Gastroesophageal sphincter (tissue), 4 donors: ENCODE data around the gene HSD17B3. TPM values are rescaled to one million over a fixed set of nuclear protein-coding genes. Genes with fewer than 3 reads are reported as not detected.

ENCODE experiments used
- ATAC-seq: fragments of 150-250 bp; one replicate; pipeline ENCODE4 v1.9.1; 2016; ENCODE audit warnings: mild to moderate bottlenecking, moderate library complexity
- H3K27ac ChIP-seq, 4 donors: fragments of 200-600 bp; sonication (generic) in 3 of 4; 1 replicate in 3 of 4; 2 replicates in 1 of 4; pipeline ENCODE4 v1.5.1; 2016 to 2019
- H3K27me3 ChIP-seq: fragments of 200-600 bp; sonication (generic); one replicate; pipeline ENCODE4 v1.5.1; 2019
- H3K36me3 ChIP-seq, 2 donors: fragments of 200-600 bp; sonication (generic); one replicate each; pipeline ENCODE4 v1.5.1; 2019; ENCODE audit warnings: control low read depth in 1 of 2
- H3K4me1 ChIP-seq, 3 donors: fragments of 200-600 bp; sonication (generic); 1 replicate in 2 of 3; 2 replicates in 1 of 3; pipeline ENCODE4 v1.5.1; 2016 to 2019; ENCODE audit warnings: control low read depth in 2 of 3
- H3K4me3 ChIP-seq, 2 donors: fragments of 200-600 bp; sonication (generic); one replicate each; pipeline ENCODE4 v1.5.1; 2019; ENCODE audit warnings: mild to moderate bottlenecking in 1 of 2, moderate library complexity in 1 of 2
- H3K9me3 ChIP-seq, 3 donors: fragments of 200-600 bp; sonication (generic); one replicate each; pipeline ENCODE4 v1.5.1; 2017 to 2019; ENCODE audit warnings: control low read depth in 2 of 3
- EP300 ChIP-seq: sonication (generic); formaldehyde crosslinking; IDR thresholded peaks from one replicate; pipeline ENCODE4 v1.6.1; 2017; ENCODE audit warnings: antibody characterized with exemption, mild to moderate bottlenecking
- POLR2A ChIP-seq, 2 donors: fragments of 450-650 bp; IDR thresholded peaks; one replicate each; pipeline ENCODE4 v1.6.1; 2017; ENCODE audit warnings: antibody characterized with exemption in 2 of 2, mild to moderate bottlenecking in 2 of 2, moderate library complexity in 1 of 2
- POLR2AphosphoS5 ChIP-seq: sonication (generic); formaldehyde crosslinking; IDR thresholded peaks from one replicate; pipeline ENCODE4 v1.6.1; 2017; ENCODE audit warnings: antibody characterized with exemption
- WGBS, 2 donors: methylation state at CpG; one replicate each; pipeline ENCODE4 v1.1.5; 2018; ENCODE audit warnings: low coverage in 1 of 2; 5-methylcytosine and 5-hydroxymethylcytosine counted together
- small RNA-seq, 4 donors: library from RNA; depleted of rRNA; stranded (forward); fragments of <200 nt; gene quantifications; one replicate each; pipeline ENCODE3, GENCODE V24; 2016
- total RNA-seq, 4 donors: library from RNA; depleted of rRNA; stranded (reverse); fragments of >200 nt; gene quantifications; one replicate each; pipeline ENCODE4 v1.1.0, GENCODE V29; 2016
- TF ChIP-seq, protein P1 (sequence below), 4 experiments: fragments of 200-600 bp in 2 of 4; fragments of 450-650 bp in 2 of 4; sonication (generic) in 1 of 4; IDR thresholded peaks; one replicate each; pipeline ENCODE4 v1.5.1; 2017 to 2019; ENCODE audit warnings: antibody characterized with exemption in 4 of 4, mild to moderate bottlenecking in 2 of 4, moderate library complexity in 2 of 4

HSD17B3 gene
- total RNA-seq, 4 donors from 2014 or later, result 0.40 to 0.81 (median 0.78) TPM; not detected in 1

DNA sequence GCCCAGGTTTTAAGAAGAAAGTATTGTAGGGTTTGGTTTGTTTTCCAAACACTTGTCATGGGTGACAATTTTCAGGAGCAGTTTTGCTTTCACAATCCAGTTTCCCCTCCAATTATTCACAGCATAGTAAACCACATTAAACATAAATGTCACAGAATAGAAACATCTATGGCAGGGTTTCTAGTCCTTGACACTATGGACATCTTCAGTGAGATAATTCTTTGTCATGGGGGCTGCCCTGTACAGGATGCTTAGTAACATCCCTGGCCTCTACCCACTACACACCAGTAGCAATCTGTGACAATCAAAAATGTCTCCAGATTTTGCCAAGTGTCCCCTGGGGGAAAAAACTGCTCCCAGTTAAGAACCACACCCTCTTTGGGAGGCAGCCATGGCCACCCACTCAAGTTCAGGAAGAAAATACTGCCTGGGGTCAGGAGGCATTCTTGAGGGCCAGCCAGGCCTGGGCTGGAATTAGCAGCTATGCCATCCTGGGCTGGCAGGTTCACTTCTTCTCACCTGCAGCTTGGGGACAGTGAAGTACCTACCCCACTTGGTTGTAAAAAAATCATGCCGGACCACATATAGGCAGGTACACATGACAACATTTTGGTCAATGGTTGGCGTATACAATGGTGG, 116.3 kb downstream of the HSD17B3 start:
- Histone ChIP-seq H3K36me3 (no peaks in the 10 kb centered on the region), H3K9me3 (peaks cover 0 to 14% (median 0%) of the 10 kb centered on the region in 3 donors), H3K4me3 (no peak overlapping the region), H3K27me3 (no peaks in the 10 kb centered on the region), H3K27ac (no peak overlapping the region), H3K4me1 (peaks cover 0 to 18% (median 4%) of the 10 kb centered on the region in 3 donors)
- WGBS, 2 donors, result 100% methylated on average over 1 to 2 of the region's 2 CpGs
- no peak for TF ChIP-seq POLR2AphosphoS5
- TF ChIP-seq POLR2A (IDR thresholded peaks at IDR 0.05), result no peak
- TF ChIP-seq EP300, result no peak
- TF ChIP-seq, protein P1, sequence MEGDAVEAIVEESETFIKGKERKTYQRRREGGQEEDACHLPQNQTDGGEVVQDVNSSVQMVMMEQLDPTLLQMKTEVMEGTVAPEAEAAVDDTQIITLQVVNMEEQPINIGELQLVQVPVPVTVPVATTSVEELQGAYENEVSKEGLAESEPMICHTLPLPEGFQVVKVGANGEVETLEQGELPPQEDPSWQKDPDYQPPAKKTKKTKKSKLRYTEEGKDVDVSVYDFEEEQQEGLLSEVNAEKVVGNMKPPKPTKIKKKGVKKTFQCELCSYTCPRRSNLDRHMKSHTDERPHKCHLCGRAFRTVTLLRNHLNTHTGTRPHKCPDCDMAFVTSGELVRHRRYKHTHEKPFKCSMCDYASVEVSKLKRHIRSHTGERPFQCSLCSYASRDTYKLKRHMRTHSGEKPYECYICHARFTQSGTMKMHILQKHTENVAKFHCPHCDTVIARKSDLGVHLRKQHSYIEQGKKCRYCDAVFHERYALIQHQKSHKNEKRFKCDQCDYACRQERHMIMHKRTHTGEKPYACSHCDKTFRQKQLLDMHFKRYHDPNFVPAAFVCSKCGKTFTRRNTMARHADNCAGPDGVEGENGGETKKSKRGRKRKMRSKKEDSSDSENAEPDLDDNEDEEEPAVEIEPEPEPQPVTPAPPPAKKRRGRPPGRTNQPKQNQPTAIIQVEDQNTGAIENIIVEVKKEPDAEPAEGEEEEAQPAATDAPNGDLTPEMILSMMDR (IDR thresholded peaks at IDR 0.05), result no peak
- ATAC-seq, result no peak

Small RNA genes within 50 kb of the gene (small RNA-seq; reads per million reads assigned to genes)
- 0 reads per million in 4 donors for gene RNU6-1160P

Other genes starting within 250 kb of the HSD17B3 start
- 10 to 100 TPM; 16.6 to 39.3 (median 26.1) TPM for gene SLC35D2, start 81.5 kb upstream of the HSD17B3 start, total RNA-seq
- 1 to 10 TPM; 1.4 to 3.7 (median 2.5) TPM for gene ZNF367, start 116.2 kb upstream of the HSD17B3 start, total RNA-seq
- 100 to 1,000 TPM in 1 of 4 donors, 10 to 100 TPM in 3; 41.1 to 106 (median 60.0) TPM for gene HABP4, start 148.0 kb upstream of the HSD17B3 start, total RNA-seq